AG04449 (cell line): ENCODE results near the gene NDFIP2.

Experiments used
- CTCF ChIA-PET: fragments of 350-600 bp; formaldehyde crosslinking; extraction: SDS; loops from one replicate; lab custom pipeline; 2021; ENCODE audit warnings: antibody characterized with exemption; lab: Yijun Ruan, JAX
- POLR2A ChIA-PET: fragments of 400-600, 350-600 bp; formaldehyde crosslinking; extraction: SDS; loops from one replicate; lab custom pipeline; 2020; ENCODE audit warnings: antibody characterized with exemption, inconsistent platforms; lab: Yijun Ruan, JAX
- DNase-seq: peaks from one replicate; pipeline ENCODE4 v3.0.0-alpha.2; 2010; ENCODE audit warnings: low read depth, low spot score
- H3K4me3 ChIP-seq: 2 replicates; pipeline ENCODE4 v1.5.1; 2011; ENCODE audit warnings: low read depth, mild to moderate bottlenecking, control low read depth, low read length
- TF ChIP-seq, protein P1 (sequence below): IDR thresholded peaks from one replicate; pipeline ENCODE4 v1.5.1; 2011; ENCODE audit warnings: mild to moderate bottlenecking, moderate library complexity, low read length, control low read depth, inconsistent platforms; ENCODE audit not compliant: insufficient read depth; ENCODE audit errors: missing control alignments

Gene NDFIP2

DNA sequence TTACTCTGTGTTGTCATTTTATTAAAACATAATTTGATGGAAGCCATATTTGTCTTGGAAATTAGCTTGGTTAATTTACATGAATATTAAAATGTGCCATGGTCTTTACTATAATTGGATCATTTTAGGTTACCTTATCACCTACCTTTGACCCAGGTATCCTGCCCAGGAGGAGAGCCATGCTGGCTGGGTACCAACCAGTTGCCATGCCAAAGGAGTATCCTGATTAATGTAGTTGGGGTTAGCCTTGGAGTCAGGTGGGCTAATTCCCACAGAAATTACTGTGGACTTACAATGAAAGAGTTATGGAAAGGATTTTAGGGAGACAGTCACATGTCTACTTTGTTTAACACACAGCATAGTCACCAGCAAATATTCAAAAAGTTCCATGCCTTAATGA lies 32.0 kb downstream of the NDFIP2 start:
- DNase-seq, result no peak
- POLR2A ChIA-PET, result no interaction called here
- CTCF ChIA-PET, result interaction anchor here (1.9 kb wide), 1 partner anchor 12 kb away, joined by 9 read pairs; no protein-coding TSS in a partner anchor
- TF ChIP-seq, protein P1, sequence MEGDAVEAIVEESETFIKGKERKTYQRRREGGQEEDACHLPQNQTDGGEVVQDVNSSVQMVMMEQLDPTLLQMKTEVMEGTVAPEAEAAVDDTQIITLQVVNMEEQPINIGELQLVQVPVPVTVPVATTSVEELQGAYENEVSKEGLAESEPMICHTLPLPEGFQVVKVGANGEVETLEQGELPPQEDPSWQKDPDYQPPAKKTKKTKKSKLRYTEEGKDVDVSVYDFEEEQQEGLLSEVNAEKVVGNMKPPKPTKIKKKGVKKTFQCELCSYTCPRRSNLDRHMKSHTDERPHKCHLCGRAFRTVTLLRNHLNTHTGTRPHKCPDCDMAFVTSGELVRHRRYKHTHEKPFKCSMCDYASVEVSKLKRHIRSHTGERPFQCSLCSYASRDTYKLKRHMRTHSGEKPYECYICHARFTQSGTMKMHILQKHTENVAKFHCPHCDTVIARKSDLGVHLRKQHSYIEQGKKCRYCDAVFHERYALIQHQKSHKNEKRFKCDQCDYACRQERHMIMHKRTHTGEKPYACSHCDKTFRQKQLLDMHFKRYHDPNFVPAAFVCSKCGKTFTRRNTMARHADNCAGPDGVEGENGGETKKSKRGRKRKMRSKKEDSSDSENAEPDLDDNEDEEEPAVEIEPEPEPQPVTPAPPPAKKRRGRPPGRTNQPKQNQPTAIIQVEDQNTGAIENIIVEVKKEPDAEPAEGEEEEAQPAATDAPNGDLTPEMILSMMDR, result no peak
- H3K4me3 ChIP-seq, result no peak overlapping the region

DNA sequence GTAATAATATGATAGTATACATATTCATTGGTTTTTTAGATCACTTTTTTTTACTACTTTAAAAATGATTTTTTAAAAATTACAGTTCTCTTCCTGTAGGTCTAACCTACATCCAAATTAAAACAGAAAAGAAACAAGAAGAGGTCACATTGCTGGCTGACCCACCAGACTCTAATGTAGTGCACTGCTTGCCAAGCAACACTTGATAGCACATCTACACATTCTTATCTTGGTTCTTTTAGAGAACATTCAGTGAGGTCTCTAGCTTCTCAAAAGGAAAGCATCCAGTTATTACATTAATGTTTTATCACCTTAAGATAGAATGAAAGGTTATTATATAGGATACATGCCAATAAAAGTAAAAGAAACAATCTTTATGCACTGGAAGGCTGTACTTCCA lies 35.6 kb downstream of the NDFIP2 start:
- no peak for DNase-seq
- CTCF ChIA-PET, result interaction anchor here (0.9 kb wide), 2 partner anchors 16 to 93 kb away, joined by 3 to 4 read pairs; no protein-coding TSS in a partner anchor
- TF ChIP-seq, protein P1, result no peak
- H3K4me3 ChIP-seq, result no peak overlapping the region
- POLR2A ChIA-PET, result no interaction called here

DNA sequence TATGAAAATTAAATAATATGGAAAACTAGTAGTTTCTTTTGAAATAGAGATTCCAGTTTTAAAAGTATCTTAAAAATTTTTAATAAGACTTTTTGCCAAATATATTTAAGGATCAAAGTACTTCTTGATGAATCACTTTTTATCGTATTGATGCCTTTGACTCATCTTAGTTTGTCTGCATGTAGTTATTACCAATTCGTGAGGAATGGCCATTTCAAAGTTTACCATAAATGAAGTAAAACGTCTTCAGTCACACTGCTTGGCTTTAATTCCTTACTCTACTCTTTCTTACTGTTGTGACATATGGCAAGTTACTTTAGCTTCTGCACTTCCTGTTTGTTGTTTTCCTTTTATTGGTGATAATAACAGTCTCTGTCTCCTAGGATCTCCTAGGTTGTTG lies 38.3 kb downstream of the NDFIP2 start:
- ChIA-PET CTCF (interaction anchor here (1.4 to 1.8 kb wide), 3 partner anchors 11 to 95 kb away, joined by 3 to 6 read pairs (median 5); no protein-coding TSS in a partner anchor), POLR2A (interaction anchor here (0.6 kb wide), 1 partner anchor 19 kb away, joined by 4 read pairs; no protein-coding TSS in a partner anchor)
- no peak for DNase-seq
- H3K4me3 ChIP-seq, result no peak overlapping the region
- TF ChIP-seq, protein P1, result no peak

DNA sequence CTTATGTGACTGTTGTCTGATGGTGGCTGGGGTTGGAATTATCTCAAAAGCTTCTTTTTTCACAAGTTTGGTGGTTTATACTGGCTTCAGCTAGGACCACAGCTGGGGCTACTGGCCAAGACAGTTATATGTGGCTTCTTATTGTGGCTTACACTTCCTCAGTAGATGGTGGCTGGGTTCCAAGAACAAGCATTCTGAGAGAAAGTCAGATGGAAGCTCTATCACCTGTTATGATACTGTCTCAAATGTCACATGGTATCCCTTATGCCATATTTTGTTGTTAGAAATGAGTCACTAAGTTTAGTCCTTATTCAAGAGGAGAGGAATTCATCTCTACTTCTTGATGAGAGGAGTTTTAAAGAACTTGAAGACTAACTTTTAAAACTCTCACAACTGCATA lies 41.6 kb downstream of the NDFIP2 start:
- DNase-seq, result no peak
- ChIA-PET POLR2A (no interaction called here), CTCF (interaction anchor here (1.3 kb wide), 1 partner anchor 19 kb away, joined by 3 read pairs; no protein-coding TSS in a partner anchor)
- no peak overlapping the region for H3K4me3 ChIP-seq
- TF ChIP-seq, protein P1, result no peak

DNA sequence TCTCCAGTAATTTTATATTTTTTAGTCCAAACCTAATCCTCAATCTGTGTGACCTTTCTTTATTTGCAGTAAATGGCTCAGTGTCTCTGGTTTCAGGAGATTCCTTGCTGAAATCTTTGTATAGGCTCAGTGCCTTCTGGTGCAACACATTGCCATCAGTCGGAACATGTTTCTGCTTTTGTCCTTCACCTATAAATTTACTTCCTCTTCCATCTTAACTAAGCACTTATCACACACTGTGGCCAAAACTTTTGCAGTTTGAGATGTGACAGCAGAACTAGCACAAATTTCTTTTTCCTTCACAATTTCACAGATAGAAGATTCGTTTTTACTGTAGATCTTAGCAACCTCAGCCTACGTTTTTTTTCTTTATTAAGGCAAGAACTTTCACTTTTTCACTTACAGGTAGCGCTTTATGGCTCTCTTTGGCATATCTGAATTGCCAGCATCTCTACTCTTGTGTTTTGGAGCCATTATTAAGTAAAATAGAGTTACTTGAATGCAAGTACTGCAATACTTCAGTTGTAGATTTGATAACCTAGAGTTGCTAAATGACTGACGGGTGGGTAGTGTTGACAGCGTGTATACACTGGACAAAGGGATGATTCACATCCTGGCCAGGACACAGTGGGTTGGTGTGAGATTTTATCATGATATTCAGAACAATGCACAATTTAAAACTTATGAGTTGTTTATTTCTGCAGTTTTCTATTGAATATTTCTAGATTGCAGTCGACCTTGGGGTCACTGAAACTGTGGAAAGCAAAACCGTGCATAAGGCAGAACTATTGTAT lies 44.3 kb downstream of the NDFIP2 start:
- ChIA-PET POLR2A (no interaction called here), CTCF (interaction anchor here (1.4 to 3.0 kb wide), 2 partner anchors 16 to 105 kb away, joined by 3 to 7 read pairs; no protein-coding TSS in a partner anchor)
- H3K4me3 ChIP-seq, result no peak overlapping the region
- TF ChIP-seq, protein P1, result no peak
- DNase-seq, result no peak

DNA sequence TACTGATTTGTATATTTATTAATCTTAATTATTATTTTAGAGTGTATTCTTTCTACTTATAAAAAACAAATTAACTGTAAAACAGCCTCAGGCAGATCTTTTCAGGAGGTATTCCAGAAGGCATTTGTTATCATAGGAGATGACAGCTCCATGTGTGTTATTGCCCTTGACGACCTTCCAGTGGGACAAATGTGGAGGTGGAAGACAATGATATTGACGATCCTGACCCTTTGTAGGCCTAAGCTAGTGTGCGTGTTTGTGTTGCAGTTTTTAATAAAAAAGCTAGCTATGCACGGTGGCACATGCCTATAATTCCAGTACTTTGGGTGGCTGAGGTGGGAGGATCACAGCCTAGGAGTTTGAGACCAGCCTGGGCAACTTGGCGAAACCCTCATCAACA lies 46.7 kb downstream of the NDFIP2 start:
- POLR2A ChIA-PET, result no interaction called here
- no peak for DNase-seq
- CTCF ChIA-PET, result interaction anchor here (1.1 to 5.4 kb wide), 4 partner anchors 12 to 104 kb away, joined by 3 to 34 read pairs (median 5); no protein-coding TSS in a partner anchor
- TF ChIP-seq, protein P1, result no peak
- no peak overlapping the region for H3K4me3 ChIP-seq
